GM19324 (cell line): ENCODE measurements around the gene AUNIP.

Experiments used
- ATAC-seq: cut with Tn5 transposase; IDR thresholded peaks from one replicate; pipeline ENCODE4 v1.9.1; 2021; ENCODE audit warnings: mild to moderate bottlenecking, moderate library complexity; ENCODE audit not compliant: unreplicated experiment, low FRiP score

AUNIP gene

DNA sequence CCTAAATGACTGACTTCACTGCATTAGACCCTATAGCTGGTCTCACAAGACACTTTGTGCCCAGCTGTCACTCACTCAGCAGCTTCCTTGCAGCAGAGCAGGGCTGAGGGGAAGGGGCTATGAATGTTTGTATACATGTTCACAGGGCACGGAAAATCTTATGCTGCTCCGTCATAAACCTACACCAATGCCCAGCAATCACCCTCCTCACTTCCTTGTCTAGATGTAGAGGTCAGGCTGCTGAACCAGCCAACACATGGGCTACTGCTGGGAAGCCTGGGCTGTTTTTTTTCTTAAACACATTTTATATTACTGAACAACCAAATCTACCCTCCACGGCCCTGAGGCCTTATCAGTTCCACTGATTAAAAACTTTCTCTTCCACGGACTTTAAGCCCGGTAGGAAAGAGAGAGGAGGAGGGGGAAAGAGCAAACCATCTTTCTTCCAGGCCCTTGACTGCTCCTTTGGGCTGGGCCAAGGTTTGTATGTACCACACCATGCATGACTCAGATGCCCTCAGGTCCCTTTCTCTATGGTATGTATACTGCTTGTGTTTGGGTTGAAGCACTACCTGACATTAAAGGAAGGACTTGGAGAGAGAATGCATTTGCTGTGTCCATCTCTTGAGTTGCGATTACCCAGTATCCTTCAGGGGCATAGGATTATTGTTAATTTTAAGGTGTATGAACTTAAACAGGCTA lies 26.8 kb downstream of the AUNIP start:
- no peak for ATAC-seq

DNA sequence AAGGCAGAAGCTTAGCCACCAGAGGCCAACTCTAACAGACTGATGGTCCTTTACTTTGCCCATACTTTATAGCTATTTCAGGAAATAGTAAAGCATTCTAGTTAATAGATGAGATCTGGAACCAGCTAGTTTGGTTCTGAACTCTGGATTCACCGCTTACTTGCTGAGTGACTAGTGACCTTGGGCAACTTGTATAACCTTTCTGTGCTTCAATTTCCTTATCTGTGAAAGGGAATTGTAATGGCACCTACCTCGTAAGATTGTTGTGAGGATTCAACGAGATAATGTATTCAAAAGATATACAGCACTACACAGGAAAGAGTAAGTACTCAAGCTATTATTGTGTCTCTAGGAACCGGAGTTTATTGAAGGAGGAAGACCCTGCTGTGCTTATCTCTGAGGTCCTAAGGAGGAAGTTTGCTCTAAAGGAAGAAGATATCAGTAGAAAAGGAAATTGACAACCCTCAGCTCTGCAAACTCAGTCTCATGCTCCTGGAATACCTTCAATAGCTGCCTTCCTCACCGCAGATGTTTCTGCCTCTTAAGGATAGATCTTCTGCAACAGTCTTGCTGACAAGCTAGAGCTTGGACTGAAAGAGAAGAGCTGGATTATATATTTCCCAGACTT lies 27.6 kb downstream of the AUNIP start:
- ATAC-seq, result no peak

DNA sequence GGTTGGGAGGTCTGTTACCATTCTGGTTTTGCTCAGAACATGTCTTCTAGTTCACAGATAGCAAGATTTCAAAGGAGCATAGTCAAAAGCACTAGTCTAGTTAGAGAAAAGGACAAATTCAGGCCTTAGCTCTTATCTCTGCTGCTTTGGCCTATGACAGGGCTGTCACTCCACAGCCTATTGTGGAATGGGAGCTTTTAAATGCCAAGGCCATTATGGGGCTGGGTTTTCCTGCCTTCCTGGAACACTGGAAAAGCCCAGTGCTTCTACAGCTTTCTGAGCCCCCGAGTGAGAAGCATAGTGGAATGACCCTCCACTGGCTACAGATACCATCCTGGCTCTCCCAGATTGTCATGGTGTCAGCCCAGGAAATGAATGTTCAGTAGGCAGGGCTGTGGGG lies 30.2 kb downstream of the AUNIP start:
- no peak for ATAC-seq

DNA sequence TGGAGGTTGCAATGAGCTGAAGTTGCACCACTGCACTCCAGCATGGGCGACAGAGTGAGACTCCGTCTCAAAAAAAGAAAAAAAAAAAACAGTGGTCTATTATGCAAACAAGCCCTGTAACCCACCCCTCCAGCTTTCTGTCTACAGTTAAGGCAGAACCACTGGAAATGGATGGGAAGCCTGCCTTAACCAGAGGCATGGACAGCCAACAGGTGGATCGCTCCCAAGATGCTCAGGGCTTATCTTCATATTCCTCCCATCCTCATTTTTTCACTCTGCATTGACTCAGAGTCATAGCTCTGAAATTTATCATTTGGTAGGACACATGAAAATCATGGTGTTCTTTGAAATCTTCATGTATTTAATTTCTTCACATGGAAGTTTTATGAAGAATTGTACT lies 30.8 kb downstream of the AUNIP start:
- ATAC-seq, result no peak

DNA sequence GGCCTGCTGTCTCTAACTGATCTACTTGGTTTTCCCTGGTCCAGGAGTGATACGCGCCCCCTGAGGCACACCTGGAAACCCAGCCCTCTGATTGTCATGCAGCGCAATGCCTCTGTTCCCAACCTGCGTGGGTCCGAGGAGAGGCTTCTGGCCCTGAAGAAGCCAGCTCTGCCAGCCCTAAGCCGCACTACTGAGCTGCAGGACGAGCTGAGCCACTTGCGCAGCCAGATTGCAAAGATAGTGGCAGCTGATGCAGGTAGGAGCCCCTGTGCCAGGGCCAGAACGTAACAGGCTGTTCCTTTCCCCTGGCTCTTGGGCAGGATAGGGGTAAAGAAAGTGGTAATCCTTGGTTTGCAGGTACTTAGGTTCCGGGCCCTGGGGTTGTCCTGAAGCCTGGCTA lies 32.7 kb downstream of the AUNIP start:
- ATAC-seq, result no peak

DNA sequence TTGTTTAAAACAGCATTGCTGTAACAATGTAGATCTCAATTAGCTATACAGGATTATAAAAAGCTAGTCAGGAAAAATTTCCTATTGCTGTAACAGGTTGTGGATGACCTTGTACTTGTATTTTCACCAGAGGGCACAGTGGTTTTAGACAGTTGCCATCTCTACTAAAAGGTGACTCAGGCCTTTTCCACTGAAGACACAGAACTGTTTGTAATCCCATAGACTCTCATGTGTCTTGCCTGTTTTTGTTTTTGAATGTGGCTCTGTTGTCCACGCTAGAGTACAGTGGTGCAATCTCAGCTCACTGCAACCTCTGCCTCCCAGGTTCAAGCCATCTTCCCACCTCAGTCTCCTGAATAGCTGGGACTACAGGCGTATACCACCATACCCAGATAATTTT lies 33.7 kb downstream of the AUNIP start:
- ATAC-seq, result no peak

DNA sequence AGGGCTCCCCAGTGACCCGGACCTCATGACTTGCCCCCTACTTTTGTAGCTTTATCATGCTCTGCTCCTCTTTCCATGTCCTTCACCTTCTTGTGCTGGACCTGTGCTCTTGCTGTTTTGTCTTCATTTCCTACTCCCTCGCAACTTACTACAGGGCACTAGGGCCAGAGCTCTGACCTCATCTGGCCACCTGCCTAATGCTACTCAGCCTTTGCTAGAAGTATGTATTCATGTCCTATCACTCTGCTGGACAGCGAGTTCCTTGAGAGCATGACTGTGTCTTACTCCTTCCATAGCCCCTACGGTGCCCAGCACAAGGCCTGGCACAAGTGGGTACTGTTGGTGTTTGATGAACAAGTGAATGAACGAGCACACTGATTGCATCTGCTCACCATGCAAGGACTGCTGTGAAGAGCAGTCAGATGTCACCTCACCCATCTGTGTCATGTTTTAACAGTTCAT lies 37.6 kb downstream of the AUNIP start:
- no peak for ATAC-seq

DNA sequence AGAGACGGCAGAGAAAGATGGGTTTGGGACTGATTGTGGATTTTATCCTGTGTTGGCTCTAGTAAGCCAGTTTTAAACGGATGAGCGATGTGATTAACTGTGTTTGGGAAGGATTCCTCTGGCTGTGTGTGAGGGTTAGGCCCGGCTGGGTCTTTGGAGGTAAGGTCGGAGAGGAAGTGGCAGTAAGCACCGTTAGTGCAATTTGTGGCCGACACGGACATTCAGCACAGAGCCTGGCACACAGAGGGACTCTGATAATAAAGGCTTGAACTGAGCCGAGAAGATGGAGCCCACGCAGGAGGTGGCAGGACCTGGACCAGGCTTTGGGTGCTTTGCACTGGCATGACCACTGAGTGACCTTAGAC lies 38.2 kb downstream of the AUNIP start:
- no peak for ATAC-seq

DNA sequence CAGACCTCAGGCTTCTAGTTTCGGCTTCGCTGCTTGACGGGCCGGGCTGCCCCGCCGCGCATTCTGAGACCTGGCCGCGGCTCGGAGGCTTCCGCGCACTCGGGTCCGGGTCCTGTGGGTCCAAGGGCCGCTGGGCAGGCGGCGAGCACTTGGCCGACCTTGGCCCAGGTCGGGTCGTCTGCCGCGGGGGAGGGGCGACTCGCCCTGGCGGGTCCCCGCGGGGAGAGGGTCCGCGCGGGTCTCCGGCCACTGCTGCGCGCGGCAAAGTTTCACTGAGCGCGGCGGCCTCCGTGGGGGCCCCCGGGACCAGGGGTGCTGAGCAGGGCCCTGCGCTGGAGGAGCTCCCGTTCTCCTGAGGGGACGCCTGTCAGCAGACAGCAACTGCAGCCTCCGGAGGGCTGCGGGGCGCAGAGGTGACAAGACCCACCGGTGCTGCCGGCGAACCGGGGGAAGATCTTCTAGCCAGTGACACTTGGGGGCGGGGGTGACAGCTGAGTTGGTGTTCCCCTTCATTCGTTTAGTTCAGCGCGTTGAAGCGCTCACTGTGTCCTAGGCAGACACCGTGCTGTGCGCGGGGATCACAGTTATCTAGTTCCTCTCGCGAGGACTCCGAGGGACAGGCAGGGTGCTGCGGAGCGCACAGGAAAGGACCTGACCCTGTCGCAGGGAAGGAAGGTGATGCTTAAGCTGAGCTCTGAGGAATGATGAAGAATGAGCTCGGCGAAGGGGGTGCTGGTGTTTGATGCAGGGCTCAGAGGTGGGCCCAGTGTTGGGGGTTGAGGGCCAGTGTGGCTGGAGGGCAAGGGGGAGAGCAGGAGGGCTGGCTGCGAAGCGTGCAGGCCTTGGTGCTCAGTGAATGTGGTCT lies 38.8 kb downstream of the AUNIP start:
- ATAC-seq, result peak; percentile 28

DNA sequence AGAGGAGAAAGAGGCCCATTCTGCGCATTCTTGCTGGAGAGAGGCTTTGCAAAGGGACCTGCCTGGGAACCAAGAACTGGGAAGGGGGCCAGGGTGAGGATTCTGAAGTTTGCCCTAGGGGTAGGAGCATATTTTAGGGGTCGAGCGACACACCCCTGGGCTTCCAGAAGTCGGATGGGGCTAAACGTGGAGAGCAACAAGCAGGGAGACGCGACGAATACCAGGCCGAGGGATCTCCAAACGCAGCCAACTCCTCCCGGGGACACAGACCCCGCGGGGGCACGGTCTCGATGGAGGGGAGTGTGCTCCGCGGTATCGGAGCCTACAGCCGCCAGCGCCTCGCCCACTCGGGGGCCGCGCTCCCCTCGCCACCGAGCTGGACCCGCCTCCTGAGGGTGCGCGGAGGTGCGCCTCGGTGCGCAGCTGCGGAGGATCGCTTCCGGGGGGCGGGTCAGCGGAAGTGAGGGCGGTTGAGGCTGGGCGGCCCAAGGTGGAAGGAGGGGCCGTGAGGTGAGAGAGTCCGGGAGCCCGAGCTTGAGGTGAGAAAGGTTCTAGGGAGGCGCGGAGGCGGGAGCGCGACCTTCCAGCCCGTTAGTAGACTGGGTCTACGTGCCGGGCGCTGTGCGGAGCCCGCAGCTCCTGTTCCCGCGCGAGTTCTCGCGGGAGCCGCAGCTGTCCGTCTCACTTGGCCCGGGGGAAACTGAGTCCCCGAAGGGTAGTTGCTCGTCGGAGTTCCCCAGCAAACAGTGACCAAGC lies 39.6 kb downstream of the AUNIP start, which contains the start of gene MTFR1L:
Gene MTFR1L (plus strand): TSS at position 464 of the 756 bp plus-strand sequence. CDS start 3,151 bp downstream, outside the sequence.
- peak; percentile 82 for ATAC-seq

DNA sequence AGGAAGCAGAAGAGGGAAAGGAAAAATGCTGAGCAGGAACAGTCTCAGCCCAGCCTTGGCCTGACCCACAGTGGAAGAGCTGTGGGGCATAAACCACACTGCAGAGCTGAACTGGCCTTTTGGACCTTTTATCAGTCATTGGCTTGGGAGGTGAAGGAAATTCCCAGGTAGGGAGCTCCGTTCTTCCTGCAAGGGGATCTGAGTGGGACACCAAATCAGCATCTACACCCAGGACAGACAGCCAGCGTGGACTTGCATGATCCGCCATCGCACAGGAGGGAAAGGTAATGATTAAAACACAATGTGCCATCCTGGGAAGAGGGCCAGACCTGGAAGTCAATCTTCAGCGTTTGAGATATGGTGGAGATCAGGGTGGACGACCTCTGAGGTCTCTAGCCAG lies 40.7 kb downstream of the AUNIP start:
- no peak for ATAC-seq

DNA sequence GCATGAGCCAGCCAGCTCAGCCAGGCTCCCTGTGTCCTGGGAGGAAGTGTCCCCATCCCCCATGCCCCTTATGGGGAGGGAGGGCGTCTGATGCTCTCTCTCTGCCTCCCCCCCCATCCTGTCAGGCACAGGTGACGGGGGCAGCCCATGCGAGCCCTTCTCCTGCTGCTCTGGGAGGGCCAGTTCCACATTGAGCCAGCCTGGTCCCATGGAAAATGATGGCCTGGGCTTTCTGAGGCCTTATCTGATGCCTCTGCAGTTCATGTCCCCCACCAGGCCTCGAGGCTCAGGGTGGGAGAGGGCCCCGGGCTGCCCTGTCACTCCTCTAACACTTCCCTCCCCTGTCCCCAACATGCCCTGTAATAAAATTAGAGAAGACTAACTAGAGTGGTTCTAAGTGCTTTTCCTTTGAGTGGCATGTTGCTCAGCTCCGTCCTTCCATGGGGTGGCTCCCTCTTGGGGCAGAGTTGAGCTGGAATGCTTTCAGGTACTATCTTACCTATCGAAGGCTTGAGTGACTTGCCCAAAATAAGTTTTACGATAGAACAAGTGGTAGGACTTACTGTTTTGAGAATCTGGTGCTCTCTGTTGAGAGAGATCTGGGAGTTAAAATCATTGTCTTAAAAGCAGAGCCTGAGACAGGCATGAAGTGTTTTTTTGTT lies 41.3 kb downstream of the AUNIP start:
- ATAC-seq, result no peak

DNA sequence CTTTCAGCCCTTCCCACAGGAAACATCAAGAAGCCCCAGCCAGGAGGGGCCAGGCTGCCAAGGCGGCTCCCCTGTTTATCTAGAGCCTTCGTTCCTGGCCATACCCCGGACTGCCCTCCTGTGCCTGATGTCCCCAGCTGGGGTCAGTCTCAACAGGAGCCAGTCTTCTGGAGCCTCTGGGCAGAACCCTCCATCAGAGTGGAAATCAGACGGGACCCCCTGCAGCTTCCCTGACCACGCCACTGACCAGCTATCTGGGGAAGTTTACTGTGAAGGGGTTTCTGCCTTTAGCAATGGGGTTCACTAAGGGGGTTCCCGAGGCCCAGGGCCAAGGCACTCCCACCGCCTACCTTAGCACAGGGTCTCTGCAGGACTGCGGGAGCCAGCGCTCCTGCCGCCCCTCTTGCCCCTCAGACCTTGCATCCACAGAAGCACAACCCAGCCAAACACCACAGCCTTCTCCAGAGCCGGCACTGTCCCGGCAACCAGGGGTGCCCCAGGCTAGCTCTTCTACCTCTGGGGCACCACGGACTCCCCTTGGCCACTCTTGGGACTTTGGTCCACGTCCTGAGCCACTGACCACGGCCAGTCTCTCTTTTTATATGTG lies 43.0 kb downstream of the AUNIP start:
- no peak for ATAC-seq

DNA sequence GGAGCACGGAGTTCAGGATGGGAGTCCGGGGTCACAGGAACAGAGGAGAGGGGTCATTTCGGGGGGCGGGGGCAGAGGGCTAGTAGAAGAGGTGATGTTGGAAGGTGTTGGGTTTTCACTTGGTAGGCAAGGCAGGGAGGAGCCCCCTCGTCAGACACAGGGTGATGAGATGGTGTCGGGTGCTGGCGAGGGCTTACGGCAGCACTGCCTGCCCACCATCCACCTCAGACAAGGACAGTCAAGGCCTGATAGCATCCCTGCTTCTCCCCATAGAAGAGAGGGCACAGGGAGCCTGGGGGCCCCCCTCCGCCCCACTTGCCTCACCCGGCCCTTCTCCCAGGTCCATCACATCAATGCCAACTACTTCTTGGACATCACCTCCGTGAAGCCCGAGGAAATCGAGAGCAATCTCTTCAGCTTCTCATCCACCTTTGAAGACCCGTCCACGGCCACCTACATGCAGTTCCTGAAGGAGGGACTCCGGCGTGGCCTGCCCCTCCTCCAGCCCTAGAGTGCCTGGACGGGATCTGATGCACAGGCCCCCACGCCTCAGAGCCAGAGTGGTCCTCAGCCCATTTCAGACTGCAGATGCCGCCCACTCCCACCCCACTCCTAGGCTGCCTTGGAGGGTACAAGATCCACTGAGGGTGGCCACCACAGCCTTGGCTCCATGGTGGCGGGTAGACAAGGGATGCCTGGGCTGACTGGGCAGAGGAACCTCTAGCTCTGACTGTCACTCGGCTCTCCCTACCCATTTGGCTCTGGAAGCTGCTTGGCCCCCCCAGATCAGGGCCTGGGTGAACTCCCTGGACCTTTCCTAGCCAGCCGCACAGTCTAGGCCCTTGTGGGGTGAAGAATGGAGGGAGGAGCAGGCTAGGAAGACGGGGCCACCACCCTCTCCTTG lies 43.8 kb downstream of the AUNIP start:
- ATAC-seq, result no peak

DNA sequence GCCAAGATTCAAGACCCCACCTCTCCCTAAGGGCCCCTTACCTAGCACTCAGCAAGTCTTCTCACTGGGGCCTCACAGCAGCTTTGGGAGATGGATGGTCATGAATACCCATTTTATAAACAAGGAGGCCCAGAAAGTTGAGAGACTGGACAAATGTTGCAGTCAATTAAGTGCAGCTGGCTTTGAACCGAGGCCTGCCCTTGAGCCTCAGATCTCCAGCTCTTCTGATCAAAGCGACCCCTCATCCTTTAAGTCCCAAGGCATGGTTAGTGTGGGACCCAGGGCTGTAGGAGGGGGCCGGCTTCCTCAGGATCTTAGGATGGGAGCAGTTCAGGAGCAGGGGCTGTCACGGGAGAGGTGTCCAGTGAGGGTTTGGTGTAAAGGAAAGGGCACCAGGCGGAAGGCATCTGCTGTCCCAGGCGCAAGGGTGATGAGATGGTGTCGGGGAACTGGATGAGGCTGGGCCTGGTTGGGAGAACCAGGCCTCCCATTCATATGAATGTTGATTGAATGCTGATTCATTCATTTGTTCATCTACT lies 44.6 kb downstream of the AUNIP start:
- no peak for ATAC-seq

DNA sequence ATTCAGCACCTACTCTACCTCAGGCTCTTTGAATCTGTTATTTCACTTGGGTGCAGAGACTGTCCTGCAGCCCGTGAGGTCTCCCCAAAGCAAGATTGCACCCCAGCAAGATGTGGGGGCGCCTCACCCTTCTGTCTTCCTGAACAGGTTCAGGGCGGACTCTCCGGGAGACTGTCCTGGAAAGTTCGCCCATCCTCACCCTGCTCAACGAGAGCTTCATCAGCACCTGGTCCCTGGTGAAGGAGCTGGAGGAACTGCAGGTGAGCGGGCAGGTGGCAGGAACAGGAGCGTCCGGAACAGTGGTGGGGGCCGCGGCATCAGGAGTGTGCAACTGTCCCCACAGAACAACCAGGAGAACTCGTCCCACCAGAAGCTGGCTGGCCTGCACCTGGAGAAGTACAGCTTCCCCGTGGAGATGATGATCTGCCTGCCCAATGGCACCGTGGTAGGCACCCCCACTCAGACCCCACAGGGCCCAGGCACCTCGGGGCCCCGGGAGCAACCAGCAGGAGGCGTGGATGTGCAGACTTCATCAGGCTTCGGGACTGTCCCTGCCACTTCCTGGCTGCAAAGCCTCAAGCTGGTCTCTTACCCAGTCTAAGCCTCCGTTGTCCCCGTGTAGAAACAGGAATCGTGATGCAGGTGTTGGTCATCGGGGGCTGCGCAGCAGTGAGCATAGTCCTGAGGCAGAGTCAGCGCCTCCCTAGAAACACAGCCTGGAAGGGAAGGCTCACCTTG lies 45.4 kb downstream of the AUNIP start:
- ATAC-seq, result no peak

DNA sequence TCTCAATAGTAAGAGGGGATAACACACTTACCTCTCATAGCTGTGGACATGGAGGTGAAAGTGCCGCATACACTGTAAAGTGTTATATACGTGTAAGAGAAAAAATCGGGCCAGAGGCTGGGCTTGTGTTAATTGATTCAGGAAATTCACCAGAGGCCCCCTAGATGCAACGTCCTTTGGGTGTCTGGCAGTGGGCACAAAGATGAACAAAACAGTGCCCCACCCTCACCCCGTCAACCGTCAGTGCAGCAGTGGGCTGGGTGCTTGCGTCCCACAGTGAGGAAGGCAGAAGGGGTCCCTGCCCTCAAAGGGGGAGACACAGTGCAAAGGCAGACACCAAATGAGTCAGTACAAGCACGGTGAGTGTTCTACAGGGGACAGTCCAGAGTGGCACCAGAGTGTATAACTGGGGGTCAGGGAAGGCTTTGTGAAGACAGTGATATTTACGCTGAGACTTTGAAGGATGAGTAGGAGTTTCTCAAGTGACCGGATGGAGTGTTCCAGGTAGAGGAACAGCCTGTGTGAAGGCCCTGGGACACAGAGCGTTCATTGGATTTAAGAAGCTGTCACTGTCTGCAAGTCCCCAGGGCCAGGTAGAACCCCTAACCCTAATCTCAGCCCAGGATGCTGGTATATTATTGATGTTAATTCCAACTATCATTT lies 46.1 kb downstream of the AUNIP start:
- no peak for ATAC-seq
